Measurements from ENCODE around the gene E2F2.

The E2F2 gene

DNA sequence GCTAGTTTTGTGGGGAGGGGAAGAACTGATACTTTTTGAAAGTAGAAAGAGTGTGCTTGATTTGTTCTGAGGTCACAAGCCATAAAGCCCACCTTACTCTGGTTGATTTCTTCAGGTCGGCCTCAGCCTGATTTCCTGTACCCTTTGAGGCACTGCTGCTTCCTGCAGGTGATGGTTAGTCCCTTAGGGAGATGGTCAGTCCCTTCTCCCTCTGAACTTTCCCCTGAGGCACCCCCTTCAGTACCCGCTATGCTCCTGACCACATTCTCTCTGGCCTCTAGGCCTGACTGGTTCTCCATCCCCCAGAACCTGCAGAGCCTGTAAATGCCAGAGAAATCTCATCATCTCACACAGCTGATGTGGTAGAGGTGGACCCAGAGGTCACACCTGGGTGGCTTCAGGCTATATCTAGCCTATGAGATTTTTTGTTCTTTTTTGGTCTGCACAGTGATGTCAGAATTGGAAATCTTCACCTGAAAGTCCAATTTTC lies 43.3 kb upstream of the E2F2 start:
- TF ChIP-seq GLI2 (tag by site-specific recombination; IDR thresholded peaks at IDR 0.05; ENCODE audit: borderline replicate concordance, low read depth) (no peak), HOXA7 (CRISPR knock-in tag; IDR thresholded peaks at IDR 0.05; ENCODE audit: borderline replicate concordance) (no peak)
- Histone ChIP-seq H3K4me3 (ENCODE audit: low read depth, low read length) (no peak overlapping the region), H3K36me3 (ENCODE audit: control insufficient read depth in 2 of 2, insufficient read depth in 1 of 2, low read length in 2 of 2) (no peaks in the 10 kb centered on the region), H3K4me1 (ENCODE audit: control insufficient read depth, insufficient read depth, low read length) (no peaks in the 10 kb centered on the region), H3K27ac (ENCODE audit: extremely low read depth, low read depth, low read length) (no peak overlapping the region), H3K9me3 (ENCODE audit: control insufficient read depth, insufficient read depth, low read depth, low read length) (no peaks in the 10 kb centered on the region)
- ChIA-PET CTCF (interaction anchor here (0.5 to 2.6 kb wide), 4 partner anchors 10 to 77 kb away, joined by 3 to 6 read pairs (median 5); no protein-coding TSS in a partner anchor), POLR2A (no interaction called here)

DNA sequence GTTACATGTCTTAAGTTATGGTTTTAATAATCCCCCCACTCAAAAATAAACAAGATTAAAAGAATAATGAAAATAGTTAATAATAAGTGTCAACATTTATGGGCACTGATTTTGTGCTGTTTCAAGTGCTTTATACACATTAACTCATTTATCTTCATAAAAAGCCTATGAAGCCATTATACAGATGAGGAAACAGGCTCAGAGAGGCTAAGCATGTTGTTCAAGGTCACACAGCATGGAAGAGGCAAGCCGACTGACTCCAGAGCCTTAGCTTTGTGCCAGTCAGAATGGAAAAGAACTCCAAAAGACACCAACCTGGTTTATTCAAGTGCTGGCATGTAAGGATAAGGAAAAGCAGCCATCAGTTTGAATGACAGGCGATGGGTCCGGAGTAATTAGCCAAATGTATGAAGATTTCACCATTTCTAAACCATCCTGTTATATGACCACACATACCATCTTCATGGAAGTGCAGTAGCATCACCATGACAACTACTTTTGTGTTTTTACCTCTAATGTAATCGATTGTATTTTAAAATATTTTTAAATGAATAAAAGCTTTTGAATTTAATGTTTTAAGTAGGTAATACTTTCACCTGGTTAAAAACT lies 42.6 kb upstream of the E2F2 start:
- Histone ChIP-seq H3K36me3 (ENCODE audit: control insufficient read depth in 2 of 2, insufficient read depth in 1 of 2, low read length in 2 of 2) (no peaks in the 10 kb centered on the region), H3K4me1 (ENCODE audit: control insufficient read depth, insufficient read depth, low read length) (no peaks in the 10 kb centered on the region), H3K27ac (ENCODE audit: extremely low read depth, low read depth, low read length) (no peak overlapping the region), H3K9me3 (ENCODE audit: control insufficient read depth, insufficient read depth, low read depth, low read length) (no peaks in the 10 kb centered on the region), H3K4me3 (ENCODE audit: low read depth, low read length) (no peak overlapping the region)
- ChIA-PET POLR2A (interaction anchor here (2.1 kb wide), 1 partner anchor 14 kb away, joined by 11 read pairs; the partner anchor contains the start of gene ID3), CTCF (interaction anchor here (0.5 to 0.7 kb wide), 3 partner anchors 13 to 84 kb away, joined by 3 to 6 read pairs (median 3); no protein-coding TSS in a partner anchor)
- no peak for TF ChIP-seq BCL11A (tag by site-specific recombination; IDR thresholded peaks at IDR 0.05; ENCODE audit: low read depth)
- TF ChIP-seq ZNF768 (tag by site-specific recombination; IDR thresholded peaks at IDR 0.05) = peak; percentile 80; the same call in 1 of the 2 replicates
- TF ChIP-seq GFI1B (tag by site-specific recombination; IDR thresholded peaks at IDR 0.05) = no peak

DNA sequence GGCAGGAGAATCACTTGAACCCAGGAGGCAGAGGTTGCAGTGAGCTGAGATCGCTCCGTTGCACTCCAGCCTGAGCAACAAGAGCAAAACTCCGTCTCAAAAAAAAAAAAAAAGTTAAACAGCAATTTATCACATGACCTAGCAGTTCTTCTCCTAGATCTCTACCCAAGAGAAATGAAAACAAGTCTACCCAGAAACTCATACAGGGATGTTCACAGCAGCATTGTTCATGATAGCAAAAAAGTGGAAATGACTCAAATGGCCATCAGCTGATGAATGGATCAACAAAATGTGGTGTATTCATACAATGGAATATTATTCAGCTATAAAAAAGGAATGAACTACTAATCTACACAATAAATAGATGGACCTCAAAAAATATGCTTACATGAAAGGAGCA lies 40.4 kb upstream of the E2F2 start:
- Histone ChIP-seq H3K4me1 (ENCODE audit: control insufficient read depth, insufficient read depth, low read length) (no peaks in the 10 kb centered on the region), H3K27ac (ENCODE audit: extremely low read depth, low read depth, low read length) (no peak overlapping the region), H3K36me3 (ENCODE audit: control insufficient read depth in 2 of 2, insufficient read depth in 1 of 2, low read length in 2 of 2) (no peaks in the 10 kb centered on the region), H3K9me3 (ENCODE audit: control insufficient read depth, insufficient read depth, low read depth, low read length) (no peaks in the 10 kb centered on the region), H3K4me3 (ENCODE audit: low read depth, low read length) (no peak overlapping the region)
- POLR2A ChIA-PET = interaction anchor here (0.7 to 2.1 kb wide), 2 partner anchors 12 to 56 kb away, joined by 4 to 11 read pairs; partner anchors contain the start of gene ID3
- CTCF ChIA-PET = interaction anchor here (0.6 to 1.9 kb wide), 4 partner anchors 20 to 607 kb away, joined by 3 to 8 read pairs (median 4); no protein-coding TSS in a partner anchor
- TF ChIP-seq ZSCAN23 (tag by site-specific recombination; IDR thresholded peaks at IDR 0.05) (no peak), ZNF146 (tag by site-specific recombination; IDR thresholded peaks at IDR 0.05) (peak; percentile 63), KLF1 (tag by site-specific recombination; IDR thresholded peaks at IDR 0.05) (no peak)

DNA sequence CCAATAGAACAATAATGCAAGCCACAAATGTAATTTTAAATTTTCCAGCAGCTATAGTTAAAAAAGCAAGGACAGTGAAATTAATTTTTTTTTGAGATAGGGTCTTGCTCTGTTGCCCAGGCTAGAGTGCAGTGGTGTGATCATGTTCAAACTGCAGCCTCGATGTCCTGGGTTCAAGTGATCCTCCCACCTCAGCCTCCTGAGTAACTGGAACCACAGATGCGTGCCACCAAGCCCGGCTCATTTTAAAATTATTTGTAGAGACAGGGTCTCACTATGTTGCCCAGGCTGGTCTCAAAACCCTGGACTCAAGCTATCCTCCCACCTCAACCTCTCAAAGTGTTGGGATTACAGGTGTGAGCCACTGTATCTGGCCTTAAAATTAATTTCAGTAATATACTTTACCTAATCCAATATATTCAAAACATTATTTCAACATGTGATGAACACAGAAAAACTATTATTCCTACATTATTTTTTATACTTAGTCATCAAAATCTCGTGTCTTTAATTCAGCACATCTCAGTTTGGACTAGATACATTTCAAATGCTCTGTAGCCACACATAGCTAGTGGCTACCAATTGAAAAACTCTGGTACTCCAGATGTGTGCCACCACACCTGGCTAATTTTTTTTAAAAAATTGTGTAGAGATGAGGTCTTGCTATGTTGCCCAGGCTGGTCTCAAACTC lies 39.1 kb upstream of the E2F2 start:
- H3K27ac ChIP-seq (ENCODE audit: extremely low read depth, low read depth, low read length) = no peak overlapping the region
- H3K4me3 ChIP-seq (ENCODE audit: low read depth, low read length) = no peak overlapping the region
- CTCF ChIA-PET = interaction anchor here (1.1 to 1.9 kb wide), 5 partner anchors 11 to 95 kb away, joined by 4 to 8 read pairs (median 5); no protein-coding TSS in a partner anchor
- no peaks in the 10 kb centered on the region for H3K4me1 ChIP-seq (ENCODE audit: control insufficient read depth, insufficient read depth, low read length)
- no peaks in the 10 kb centered on the region for H3K9me3 ChIP-seq (ENCODE audit: control insufficient read depth, insufficient read depth, low read depth, low read length)
- TF ChIP-seq, protein P1, sequence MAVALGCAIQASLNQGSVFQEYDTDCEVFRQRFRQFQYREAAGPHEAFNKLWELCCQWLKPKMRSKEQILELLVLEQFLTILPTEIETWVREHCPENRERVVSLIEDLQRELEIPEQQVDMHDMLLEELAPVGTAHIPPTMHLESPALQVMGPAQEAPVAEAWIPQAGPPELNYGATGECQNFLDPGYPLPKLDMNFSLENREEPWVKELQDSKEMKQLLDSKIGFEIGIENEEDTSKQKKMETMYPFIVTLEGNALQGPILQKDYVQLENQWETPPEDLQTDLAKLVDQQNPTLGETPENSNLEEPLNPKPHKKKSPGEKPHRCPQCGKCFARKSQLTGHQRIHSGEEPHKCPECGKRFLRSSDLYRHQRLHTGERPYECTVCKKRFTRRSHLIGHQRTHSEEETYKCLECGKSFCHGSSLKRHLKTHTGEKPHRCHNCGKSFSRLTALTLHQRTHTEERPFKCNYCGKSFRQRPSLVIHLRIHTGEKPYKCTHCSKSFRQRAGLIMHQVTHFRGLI (tag by site-specific recombination; IDR thresholded peaks at IDR 0.05) = no peak
- TF ChIP-seq ZNF843 (tag by site-specific recombination; IDR thresholded peaks at IDR 0.05) = no peak
- TF ChIP-seq ZNF792 (tag by site-specific recombination; IDR thresholded peaks at IDR 0.05) = no peak
- peak; percentile 95 for TF ChIP-seq ZNF121 (tag by site-specific recombination; IDR thresholded peaks at IDR 0.05)
- no peak for TF ChIP-seq ZNF391 (tag by site-specific recombination; IDR thresholded peaks at IDR 0.05; ENCODE audit: borderline replicate concordance, low read depth)
- TF ChIP-seq ZNF16 (tag by site-specific recombination; IDR thresholded peaks at IDR 0.05; ENCODE audit: low read depth) = no peak
- POLR2A ChIA-PET = interaction anchor here (3.4 kb wide), 1 partner anchor 11 kb away, joined by 16 read pairs; the partner anchor contains the start of gene ID3
- no peaks in the 10 kb centered on the region for H3K36me3 ChIP-seq (ENCODE audit: control insufficient read depth in 2 of 2, insufficient read depth in 1 of 2, low read length in 2 of 2)
